Neuron (in vitro differentiated cells): ENCODE measurements around the gene SEMA4C.
"Not testable (repeated sequence)": the region's sequence is repeated elsewhere in the genome, so short reads cannot be mapped to it uniquely, and the experiment has no call there.

Experiments used
- H2AFZ ChIP-seq: one replicate; pipeline ENCODE4 v1.6.1; 2013; ENCODE audit warnings: low read depth, mild to moderate bottlenecking, inconsistent platforms, low read length, moderate library complexity
- H3K27me3 ChIP-seq: one replicate; pipeline ENCODE4 v1.6.1; 2013; ENCODE audit warnings: low read length; ENCODE audit not compliant: insufficient read depth
- H3K36me3 ChIP-seq: one replicate; pipeline ENCODE4 v1.6.1; 2013; ENCODE audit warnings: low read length; ENCODE audit not compliant: insufficient read depth
- H3K4me1 ChIP-seq: one replicate; pipeline ENCODE4 v1.6.1; 2013; ENCODE audit warnings: low read length; ENCODE audit not compliant: insufficient read depth
- H3K4me3 ChIP-seq: 2 replicates; pipeline ENCODE4 v1.5.1; 2013; ENCODE audit warnings: mild to moderate bottlenecking, low read length, moderate library complexity
- H3K9me3 ChIP-seq: one replicate; pipeline ENCODE4 v1.6.1; 2013; ENCODE audit warnings: low read length

The SEMA4C gene

DNA sequence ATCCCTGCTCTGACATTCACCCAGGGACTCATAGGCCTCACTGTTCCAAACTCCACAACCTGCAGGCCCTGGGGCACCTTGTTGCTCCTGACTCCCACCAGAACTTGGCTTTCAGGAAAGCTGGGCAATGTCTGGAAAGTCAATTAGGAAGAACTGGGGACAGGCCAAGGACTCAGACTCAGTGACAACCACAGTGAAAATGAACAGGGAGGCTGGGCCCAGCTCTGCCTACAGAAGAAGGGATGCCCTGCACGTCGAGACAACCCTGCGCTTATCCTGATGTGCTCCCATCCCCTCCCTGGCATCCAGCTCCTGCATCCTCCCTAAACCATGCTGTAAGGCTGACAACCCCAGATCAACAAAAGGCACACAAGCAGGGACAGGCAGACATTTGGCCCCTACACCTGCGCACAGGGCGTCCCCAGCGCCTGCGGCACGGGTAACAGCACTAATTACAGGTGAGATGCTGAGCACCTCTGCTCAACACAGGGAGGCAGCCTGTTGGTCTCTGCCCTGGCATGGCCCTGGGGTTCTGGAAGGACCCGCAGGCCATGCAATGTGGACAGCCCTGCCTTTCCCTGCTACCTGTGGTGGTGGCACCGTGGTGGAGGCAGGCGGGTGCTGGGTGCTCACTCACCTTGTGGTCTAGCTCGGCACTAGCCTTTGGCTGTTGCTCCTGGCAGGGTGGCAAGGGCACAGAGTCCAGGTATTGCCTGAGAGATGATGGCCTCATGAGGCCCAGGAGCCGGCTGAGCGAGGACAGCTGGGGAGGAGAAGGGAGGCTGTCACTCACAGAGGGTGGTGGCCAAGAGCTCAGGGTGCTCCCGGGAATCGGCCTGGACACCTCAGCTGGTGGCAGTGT, 23.6 kb upstream of the SEMA4C start:
- Histone ChIP-seq H3K36me3 (no peaks in the 10 kb centered on the region), H3K4me3 (no peak overlapping the region)

DNA sequence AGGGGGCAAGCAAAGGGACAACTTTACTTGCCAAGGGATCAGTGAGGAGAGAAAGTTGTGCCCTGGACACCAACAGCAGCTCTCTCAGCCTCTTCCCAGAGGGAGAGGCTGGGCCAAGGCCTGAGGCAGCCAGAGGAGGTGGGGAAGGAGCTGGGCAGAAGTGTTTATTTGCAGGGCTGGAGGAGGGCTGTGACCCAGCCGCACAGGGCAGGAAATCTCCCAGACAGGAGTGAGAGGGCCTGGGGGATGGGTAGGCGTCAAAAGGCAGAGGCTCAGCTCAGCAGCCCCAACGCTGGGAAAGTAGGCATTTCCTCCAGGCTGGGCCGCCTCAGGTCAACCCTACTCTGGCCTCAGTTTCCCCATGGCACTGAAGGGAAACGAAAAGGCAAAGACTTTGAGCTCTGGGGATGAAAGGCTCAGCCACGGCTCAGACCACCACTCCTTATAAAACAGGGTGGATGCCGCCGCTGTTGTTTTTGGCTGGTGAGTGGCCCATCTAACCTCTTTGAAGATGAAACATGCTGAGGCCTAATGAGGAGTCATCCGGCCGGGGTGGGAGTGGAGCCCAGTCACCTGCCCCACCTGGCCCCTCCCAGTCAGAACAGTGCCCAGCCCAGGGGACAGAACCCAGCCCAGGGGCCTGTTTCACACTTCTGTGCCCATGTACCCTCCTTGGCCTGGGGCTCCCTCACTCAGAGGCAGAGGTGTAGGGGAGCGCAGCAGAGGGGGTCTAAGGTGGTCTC, 21.9 kb upstream of the SEMA4C start:
- Histone ChIP-seq H3K4me3 (no peak overlapping the region), H3K36me3 (no peaks in the 10 kb centered on the region), H3K27me3 (no peaks in the 10 kb centered on the region), H3K9me3 (no peaks in the 10 kb centered on the region), H3K4me1 (no peaks in the 10 kb centered on the region), H2AFZ (no peak overlapping the region)

More for the DNA sequence above, 23.6 kb upstream of the SEMA4C start:
- no peaks in the 10 kb centered on the region for H3K9me3 ChIP-seq
- no peak overlapping the region for H2AFZ ChIP-seq
- no peaks in the 10 kb centered on the region for H3K4me1 ChIP-seq
- H3K27me3 ChIP-seq: peaks cover 6% of the 10 kb centered on the region

- Histone ChIP-seq H2AFZ (no peak overlapping the region), H3K9me3 (no peaks in the 10 kb centered on the region), H3K27me3 (no peaks in the 10 kb centered on the region), H3K4me3 (no peak overlapping the region), H3K4me1 (no peaks in the 10 kb centered on the region), H3K36me3 (no peaks in the 10 kb centered on the region)
These were observed 21.0 kb upstream of the SEMA4C start for GRCh38 chr2:96890726-96891385.

DNA sequence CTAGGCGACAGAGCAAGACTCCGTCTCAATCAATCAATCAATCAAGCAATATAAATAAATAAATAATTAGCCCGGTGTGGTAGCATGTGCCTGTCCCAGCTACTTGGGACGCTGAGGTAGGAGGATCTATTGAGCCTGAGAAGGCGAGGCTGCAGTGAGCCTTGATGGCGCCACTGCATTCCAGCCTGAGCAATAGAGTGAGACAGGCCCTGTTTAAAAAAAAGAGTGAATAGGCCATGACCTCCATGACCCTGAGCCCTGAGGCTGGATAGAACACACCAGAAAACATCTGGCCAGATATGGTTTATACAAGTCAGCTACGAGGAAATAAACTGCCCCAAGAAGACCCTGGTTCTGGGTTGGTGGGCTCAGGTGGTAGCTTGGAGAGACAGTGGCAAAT, 20.4 kb upstream of the SEMA4C start:
- Histone ChIP-seq H3K27me3 (no peaks in the 10 kb centered on the region), H3K9me3 (no peaks in the 10 kb centered on the region)

DNA sequence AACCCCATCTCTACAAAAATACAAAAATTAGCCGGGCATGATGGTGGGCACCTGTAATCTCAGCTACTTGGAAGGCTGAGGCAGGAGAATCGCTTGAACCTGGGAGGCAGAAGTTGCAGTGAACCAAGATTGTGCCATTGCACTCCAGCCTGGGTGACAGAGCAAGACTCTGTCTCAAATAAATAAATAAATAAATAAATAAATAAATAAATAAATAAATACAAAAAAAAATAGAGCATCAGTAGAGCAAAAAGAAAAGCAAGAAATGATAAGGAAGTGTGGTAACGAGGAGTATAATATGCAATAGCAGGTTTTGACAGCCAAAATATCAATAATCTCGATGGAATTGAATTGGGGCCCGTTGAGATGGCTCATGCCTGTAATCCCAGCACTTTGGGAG, 19.6 kb upstream of the SEMA4C start:
- not testable (repeated sequence) for H2AFZ ChIP-seq, H3K9me3 ChIP-seq, H3K27me3 ChIP-seq, H3K36me3 ChIP-seq, H3K4me1 ChIP-seq, H3K4me3 ChIP-seq

More for the DNA sequence above, 20.4 kb upstream of the SEMA4C start:
- no peak overlapping the region for H3K4me3 ChIP-seq
- H3K36me3 ChIP-seq: no peaks in the 10 kb centered on the region
- H2AFZ ChIP-seq: no peak overlapping the region
- no peaks in the 10 kb centered on the region for H3K4me1 ChIP-seq

DNA sequence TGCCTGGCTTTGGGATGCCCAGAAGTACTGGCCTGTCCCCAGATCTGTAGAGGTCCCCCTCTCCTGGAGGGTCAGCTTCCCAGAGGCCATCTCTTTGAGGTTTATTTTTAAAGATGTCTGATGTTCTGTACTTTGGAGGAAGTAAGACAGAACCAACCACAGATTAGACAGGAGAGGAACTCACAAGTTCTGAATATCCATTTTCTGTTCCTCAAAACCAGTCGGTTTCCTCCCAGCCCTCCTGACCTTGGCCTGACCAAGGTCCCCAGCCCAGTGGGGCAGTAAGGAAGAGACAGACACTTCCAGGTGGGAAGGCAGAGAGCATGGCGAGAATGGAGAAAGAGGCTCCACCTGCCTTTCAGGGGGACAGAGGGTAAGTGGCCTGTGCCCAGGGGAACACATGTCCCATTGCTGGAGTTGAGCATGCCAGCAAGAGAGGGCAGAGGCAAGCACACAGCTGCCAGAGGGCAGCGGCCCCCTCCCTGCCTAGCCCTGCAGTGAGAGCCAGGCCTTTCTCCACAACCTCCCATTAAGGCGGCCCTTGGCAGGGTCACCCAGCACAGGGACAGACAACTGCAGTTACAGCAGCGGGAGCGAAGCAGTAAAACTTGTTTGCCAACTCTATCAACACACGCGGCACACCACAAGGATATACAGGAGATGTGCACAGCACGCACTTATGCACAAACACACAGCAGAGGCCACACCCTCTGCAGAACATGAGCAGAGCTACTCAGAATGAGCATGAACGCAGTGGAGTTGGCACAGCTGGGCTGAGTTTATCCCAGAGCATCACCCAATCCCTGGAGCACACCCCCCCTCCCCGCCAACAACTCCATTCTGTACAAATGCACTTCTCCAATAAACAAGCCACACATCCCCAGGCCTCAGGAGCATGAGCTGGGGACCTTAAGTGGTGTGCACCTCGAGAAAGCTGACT, 18.5 kb upstream of the SEMA4C start:
- no peaks in the 10 kb centered on the region for H3K36me3 ChIP-seq
- H3K4me1 ChIP-seq: no peaks in the 10 kb centered on the region
- H3K27me3 ChIP-seq: no peaks in the 10 kb centered on the region
- no peaks in the 10 kb centered on the region for H3K9me3 ChIP-seq
- H2AFZ ChIP-seq: no peak overlapping the region
- no peak overlapping the region for H3K4me3 ChIP-seq

GRCh38 chr2:96887493-96888012, 17.7 kb upstream of the SEMA4C start:
- H3K36me3 ChIP-seq: no peaks in the 10 kb centered on the region
- H3K9me3 ChIP-seq: no peaks in the 10 kb centered on the region
- no peak overlapping the region for H3K4me3 ChIP-seq
- no peaks in the 10 kb centered on the region for H3K27me3 ChIP-seq
- no peaks in the 10 kb centered on the region for H3K4me1 ChIP-seq
- no peak overlapping the region for H2AFZ ChIP-seq

- Histone ChIP-seq H3K27me3 (no peaks in the 10 kb centered on the region), H3K36me3 (no peaks in the 10 kb centered on the region), H3K9me3 (no peaks in the 10 kb centered on the region), H3K4me3 (no peak overlapping the region), H3K4me1 (peaks cover 15% of the 10 kb centered on the region), H2AFZ (no peak overlapping the region)
These were observed 15.8 kb upstream of the SEMA4C start for GRCh38 chr2:96885432-96886347.

- H2AFZ ChIP-seq: no peak overlapping the region
- H3K27me3 ChIP-seq: no peaks in the 10 kb centered on the region
- no peak overlapping the region for H3K4me3 ChIP-seq
- H3K36me3 ChIP-seq: no peaks in the 10 kb centered on the region
- peaks cover 15% of the 10 kb centered on the region for H3K4me1 ChIP-seq
- no peaks in the 10 kb centered on the region for H3K9me3 ChIP-seq
These were observed 14.6 kb upstream of the SEMA4C start for GRCh38 chr2:96884299-96885094.

DNA sequence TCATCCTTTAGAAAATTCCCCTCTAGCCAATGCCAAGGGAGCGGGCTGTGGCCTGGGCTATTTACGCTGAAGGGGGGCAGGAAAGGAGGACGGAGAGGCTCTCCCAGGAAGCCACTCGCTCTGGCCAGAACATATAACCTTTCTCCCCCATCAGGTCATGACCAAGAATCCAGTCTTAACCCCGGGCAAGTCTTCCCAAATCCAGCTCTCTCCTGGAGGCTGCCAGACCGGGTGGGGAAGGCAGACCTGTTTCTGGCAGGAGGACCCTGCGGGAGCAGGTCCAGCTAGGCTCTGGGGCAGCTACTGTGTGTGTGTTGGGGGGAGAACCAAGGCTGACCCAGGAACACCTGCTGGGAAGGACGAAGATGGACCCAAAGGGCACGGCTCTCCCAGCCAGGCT, 13.4 kb upstream of the SEMA4C start:
- H3K27me3 ChIP-seq: no peaks in the 10 kb centered on the region
- no peak overlapping the region for H3K4me3 ChIP-seq
- no peak overlapping the region for H2AFZ ChIP-seq
- no peaks in the 10 kb centered on the region for H3K36me3 ChIP-seq
- H3K4me1 ChIP-seq: peaks cover 15% of the 10 kb centered on the region
- no peaks in the 10 kb centered on the region for H3K9me3 ChIP-seq

DNA sequence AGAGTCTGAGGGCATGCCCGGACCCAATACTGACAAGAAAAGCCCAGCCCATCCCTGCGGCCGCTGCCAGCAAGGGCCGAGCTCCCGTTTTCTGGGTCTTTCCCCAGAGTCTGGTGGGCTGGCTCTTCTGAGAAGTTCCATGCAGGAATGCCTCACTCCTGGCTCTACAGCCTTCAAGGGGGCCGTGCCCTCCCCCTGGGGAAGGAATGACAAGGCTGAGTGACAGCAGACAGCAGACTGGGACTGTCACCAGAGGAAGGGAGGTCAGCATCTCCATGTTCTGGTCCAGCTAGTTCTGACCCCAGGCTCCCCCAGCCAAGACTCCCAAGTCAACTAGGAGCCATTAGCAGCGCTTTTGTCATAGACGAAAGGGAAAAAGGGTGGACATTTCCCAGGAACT, 13.0 kb upstream of the SEMA4C start:
- H3K4me3 ChIP-seq: no peak overlapping the region
- no peaks in the 10 kb centered on the region for H3K36me3 ChIP-seq
- peaks cover 15% of the 10 kb centered on the region for H3K4me1 ChIP-seq
- H3K27me3 ChIP-seq: no peaks in the 10 kb centered on the region
- H3K9me3 ChIP-seq: no peaks in the 10 kb centered on the region
- H2AFZ ChIP-seq: no peak overlapping the region
